Anterior cingulate cortex (tissue), 58 donors: ENCODE data around the gene ZC3H4.

Source experiments
- DNase-seq, 58 donors: peaks; one replicate each; lab custom pipeline; 2025; lab: John Stamatoyannopoulos, UW

Gene ZC3H4

DNA sequence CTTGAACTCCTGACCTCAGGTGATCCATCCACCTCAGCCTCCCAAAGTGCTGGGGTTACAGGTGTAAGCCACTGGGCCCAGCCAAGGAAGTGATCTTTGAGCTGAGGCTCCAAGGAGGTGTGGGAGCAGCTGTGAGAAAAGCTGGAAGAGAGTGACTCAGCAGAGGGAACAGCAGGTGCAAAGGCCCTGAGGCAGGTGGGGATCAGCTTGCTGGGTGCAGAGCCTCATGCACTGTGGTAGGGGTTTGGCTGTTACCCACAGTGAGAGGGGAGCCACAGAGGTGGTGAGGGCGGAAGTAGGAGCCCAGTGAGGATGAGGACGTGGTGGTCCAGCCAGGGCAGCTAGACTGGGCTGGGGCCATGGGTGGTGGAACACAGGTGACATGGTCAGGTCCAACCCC, 87.4 kb downstream of the ZC3H4 start:
- no peak for DNase-seq

DNA sequence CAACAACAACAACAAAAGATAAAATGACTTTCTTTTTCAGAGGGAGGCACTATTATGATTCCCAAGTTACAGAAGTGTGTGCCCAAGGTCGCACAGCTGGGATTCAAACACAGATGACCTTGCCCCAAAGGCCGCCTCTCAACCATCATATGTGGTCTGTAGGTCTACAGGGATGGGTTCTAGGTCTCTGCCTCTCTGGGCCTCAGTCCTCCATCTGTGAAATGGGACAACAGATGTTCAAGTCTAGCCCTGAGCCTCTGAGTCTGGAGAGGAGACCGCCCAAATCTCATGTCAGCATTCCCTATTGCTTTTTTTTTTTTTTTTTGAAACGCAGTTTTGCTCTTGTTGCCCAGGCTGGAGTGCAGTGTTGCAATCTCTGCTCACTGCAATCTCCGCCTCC, 89.1 kb downstream of the ZC3H4 start:
- no peak for DNase-seq

DNA sequence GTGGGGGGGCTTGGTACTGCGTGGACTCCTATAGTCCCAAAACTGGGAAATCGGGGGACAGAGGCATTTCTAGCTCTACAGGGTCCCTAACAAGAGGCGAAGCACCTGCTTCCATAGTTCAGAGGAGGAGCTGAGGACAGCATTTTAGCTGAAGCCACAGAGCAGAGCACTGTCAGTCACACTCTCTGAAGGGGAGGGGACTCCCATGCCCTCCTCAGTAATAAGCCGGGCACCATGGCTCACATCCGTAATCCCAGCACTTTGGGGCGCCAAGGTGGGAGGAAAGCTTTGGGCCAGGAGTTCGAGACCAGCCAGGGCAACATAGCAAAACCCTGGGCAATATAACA, 90.2 kb downstream of the ZC3H4 start:
- no peak for DNase-seq

DNA sequence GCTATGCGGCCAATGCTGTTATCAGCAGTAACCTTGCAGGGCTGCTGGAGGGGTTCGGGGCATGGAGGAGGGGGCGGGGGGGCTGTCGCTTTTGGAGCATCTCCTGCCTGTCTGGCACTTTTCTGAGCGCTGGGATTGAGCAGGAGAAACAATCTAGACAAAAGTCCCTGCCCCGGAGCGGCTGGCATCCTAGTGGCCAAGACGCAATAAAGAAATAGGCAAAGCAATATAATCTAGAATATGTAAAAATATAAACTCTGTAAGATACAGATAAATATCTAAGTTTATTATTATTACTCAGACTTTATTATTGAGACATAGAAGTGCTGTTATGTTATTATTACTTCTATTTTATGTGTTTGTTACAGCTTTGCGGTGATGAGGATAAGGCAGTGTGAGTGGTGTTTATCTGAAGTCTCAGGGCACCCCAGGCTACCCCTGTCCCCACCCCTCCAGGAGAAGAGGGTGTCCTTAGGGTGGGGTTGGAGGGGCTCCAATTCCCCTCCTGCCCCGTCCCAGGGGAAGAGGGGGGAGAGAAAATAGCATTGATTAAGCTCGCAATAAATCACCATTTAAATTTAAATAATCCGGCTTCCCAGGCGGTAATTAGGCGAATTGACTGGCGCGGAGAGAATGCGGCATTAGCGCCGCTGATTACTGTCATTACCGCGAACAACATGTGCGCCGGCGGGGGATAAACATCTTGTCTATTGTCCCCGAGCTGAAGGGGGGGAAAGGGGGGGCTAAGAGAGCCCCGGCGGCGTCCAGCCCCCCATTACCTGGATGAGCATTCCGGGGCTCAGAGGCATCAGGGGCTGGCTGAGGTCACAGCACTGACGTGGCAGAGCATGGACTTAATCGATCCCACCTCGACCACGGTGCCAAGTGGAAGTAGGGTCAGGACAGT, 90.8 kb downstream of the ZC3H4 start:
- peak in 1 of 58 donors; percentile 19 for DNase-seq

DNA sequence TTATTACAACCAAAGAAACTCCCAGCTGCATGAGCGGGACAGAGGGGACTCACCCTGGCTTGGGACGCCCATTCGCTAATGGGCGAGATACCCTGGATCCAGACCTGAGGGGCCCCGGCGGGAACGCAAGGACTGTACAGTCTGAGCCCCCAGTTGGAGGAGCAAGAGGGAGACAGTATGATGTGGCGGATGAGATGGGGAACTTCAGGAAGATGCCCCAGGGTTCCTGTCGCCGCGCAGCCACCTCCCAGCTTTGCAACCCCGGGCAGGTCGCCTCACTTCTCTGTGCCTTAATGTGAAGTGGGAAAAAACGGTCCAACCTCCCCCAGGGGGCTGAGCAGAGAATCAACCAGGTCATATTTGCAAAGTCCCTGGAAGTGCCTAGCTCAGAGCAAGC, 91.4 kb downstream of the ZC3H4 start:
- DNase-seq, result no peak

DNA sequence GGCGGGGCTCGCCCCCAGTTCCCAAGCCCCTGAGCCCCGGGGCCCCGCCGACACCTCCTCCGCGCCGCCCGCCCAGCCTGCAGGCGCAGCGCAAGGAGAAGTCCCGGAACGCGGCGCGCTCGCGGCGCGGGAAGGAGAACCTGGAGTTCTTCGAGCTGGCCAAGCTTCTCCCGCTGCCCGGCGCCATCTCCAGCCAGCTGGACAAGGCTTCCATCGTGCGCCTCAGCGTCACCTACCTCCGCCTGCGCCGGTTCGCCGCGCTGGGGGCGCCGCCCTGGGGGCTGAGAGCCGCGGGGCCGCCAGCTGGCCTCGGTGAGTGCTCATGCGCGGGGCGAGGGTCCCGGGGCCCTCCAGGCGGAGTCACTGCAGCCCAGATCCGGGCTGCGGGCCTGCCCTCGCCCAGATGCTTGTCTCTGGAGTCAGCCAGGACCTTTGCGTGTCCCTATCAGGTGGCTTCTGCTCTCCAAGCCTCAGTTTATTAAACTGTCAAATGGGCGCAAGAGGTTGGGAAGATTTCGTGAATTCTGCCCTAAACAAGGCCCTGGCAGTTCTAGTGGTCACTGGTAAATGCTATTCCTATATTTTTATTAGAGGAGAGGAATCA, 91.9 kb downstream of the ZC3H4 start:
- no peak for DNase-seq

GRCh38 chr19:47020992-47021496, 92.5 kb downstream of the ZC3H4 start:
- no peak for DNase-seq

DNA sequence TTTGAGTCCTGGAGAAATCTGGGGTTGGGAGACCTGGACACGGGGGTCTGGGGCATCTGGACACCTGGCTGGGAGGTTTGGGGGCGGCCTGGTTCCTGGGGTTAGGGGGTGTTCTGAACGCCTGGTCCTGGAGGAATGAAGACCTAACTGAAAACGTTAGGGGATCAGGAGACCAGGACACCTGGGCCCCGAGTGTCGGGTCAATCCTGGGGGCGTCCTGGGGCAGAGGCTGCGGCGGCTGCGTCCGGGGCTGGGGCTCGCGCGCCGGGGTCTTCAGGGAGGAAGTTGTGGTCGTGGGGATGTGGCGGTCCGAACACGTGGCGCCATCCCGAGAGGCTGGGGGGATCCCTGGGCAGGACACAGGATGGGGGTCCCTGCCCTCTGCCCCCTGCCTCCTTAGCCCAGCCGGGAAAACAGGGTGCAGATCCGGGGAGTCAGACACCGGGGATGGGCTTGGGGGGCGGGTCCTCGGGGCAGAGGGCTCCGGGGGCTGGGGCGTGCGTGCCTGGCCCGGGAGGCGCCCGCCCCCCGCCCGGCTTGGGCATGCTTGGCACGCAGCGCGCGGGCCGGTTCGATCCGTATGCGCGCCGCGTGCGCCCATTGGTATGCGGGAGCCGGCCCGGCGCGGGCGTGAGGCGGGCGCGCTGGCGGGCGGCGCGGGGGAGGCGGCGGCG, 93.3 kb downstream of the ZC3H4 start:
- DNase-seq, result no peak

GRCh38 chr19:47019431-47020041, 94.0 kb downstream of the ZC3H4 start, which contains the start of gene NPAS1:
TSS of gene NPAS1 (plus strand) at chr19:47019837. CDS start at chr19:47021048, 1,211 bp downstream.
- no peak for DNase-seq

DNA sequence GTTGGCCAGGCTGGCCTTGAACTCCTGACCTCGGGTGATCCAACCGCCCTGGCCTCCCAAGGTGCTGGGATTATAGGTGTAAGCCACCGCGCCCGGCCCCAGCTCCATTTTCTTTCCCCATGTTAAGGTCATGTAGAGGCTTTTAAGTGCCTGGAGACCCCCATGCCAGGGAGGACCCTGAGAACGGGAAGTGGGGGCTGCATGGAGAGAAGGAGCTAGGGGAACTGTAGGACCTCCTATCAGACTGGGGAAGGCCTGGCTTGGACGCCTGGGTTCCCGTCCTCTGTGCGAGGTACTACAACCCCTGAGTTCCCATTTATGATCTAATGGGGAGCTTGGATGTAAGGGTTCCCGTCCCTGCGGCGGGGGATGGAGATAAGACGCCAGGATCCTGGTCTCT, 94.7 kb downstream of the ZC3H4 start:
- DNase-seq, result no peak
